ENCODE data around the gene UNK. TPM values are rescaled to one million over a fixed set of nuclear protein-coding genes. Genes with fewer than 3 reads are reported as not detected.

The UNK gene
- total and polyA plus RNA-seq, 9 of the 15 experiments (the other 6 are each of a cell fraction or from before 2014, with no cell fraction given) = 12.8 to 38.6 (median 24.8) TPM

GRCh38 chr17:75779250-75779986 lies 5.2 kb upstream of the UNK start (continued):
- TF ChIP-seq UBTF (IDR thresholded peaks at IDR 0.05; ENCODE audit: borderline replicate concordance in 1 of 2, low read depth in 2 of 2, low read length in 2 of 2) (no peak), ZBTB9 (CRISPR knock-in tag; IDR thresholded peaks at IDR 0.05) (peak; percentile 83), MGA (IDR thresholded peaks at IDR 0.05) (no peak), ZNF511 (CRISPR knock-in tag; IDR thresholded peaks at IDR 0.05) (peak; percentile 96), ARID2 (IDR thresholded peaks at IDR 0.05) (no peak), GATAD2B (IDR thresholded peaks at IDR 0.05; ENCODE audit: borderline replicate concordance) (peak; percentile 66; the same call in 1 of the 2 replicates), NR2F6 (CRISPR knock-in tag; IDR thresholded peaks at IDR 0.05) (peak; percentile 87; the same call in 1 of the 2 replicates), ZC3H4 (CRISPR knock-in tag; IDR thresholded peaks at IDR 0.05; ENCODE audit: borderline replicate concordance) (peak; percentile 96), CBX1 (IDR thresholded peaks at IDR 0.05; ENCODE audit: low read depth) (peak; percentile 99), NCOA6 (IDR thresholded peaks at IDR 0.05) (peak; percentile 91)
